ENCODE measurements around the gene FAM156A.
"Not testable (repeated sequence)": the region's sequence is repeated elsewhere in the genome, so short reads cannot be mapped to it uniquely, and the experiment has no call there.

FAM156A gene

GRCh38 chrX:52905531-52905930 lies 52.8 kb downstream of the FAM156A start:
- not testable (repeated sequence) for DNase-seq (ENCODE audit: low read depth in 2 of 2, low spot score in 1 of 2)

All from stimulated activated CD8-positive, alpha-beta memory T cell treated with anti-CD3 and anti-CD28 coated beads, Interleukin-4, amount 100 ng/mL, for 4 hours (primary cell).